ENCODE measurements around the gene CCDC50.

- TF ChIP-seq CTCF (IDR thresholded peaks at IDR 0.05; ENCODE audit: insufficient read depth, low read length) (no peak), POLR2AphosphoS5 (IDR thresholded peaks at IDR 0.05; ENCODE audit: low read depth) (no peak), REST (IDR thresholded peaks at IDR 0.05; ENCODE audit: insufficient replicate concordance, low read depth) (no peak), GABPA (IDR thresholded peaks at IDR 0.05; ENCODE audit: low read depth) (no peak), SPI1 (IDR thresholded peaks at IDR 0.05; ENCODE audit: borderline replicate concordance, low read depth) (no peak)
Observed at GRCh38 chr3:191283400-191283799, 45.8 kb upstream of the CCDC50 start.
